Lung microvascular endothelial cell (primary cell): ENCODE data around the gene MTRF1. TPM values are rescaled to one million over a fixed set of nuclear protein-coding genes. Genes with fewer than 3 reads are reported as not detected.

Source experiments
- DNase-seq, 2 donors: peaks; one replicate each; pipeline versions ENCODE4 v3.0.0 to v3.0.0-alpha.2; 2010; ENCODE audit warnings: low read depth in 2 of 2
- total RNA-seq: library from RNA; depleted of rRNA; stranded (reverse); fragments of >200 nt; gene quantifications from 2 replicates; pipeline ENCODE4 v1.2.1, GENCODE V29; 2014

The MTRF1 gene
- total RNA-seq, 1 donor from 2014 or later = 11.1 TPM

- DNase-seq = no peak
Measured at GRCh38 chr13:41224113-41225110, 39.0 kb downstream of the MTRF1 start.

GRCh38 chr13:41222259-41222852 lies 41.0 kb downstream of the MTRF1 start:
- DNase-seq = peak; percentile 66 to 71

GRCh38 chr13:41220401-41220800 lies 43.0 kb downstream of the MTRF1 start:
- DNase-seq = no peak

- peak in 1 of 2 donors; percentile 54 for DNase-seq
Measured at GRCh38 chr13:41216160-41216559, 47.2 kb downstream of the MTRF1 start.

GRCh38 chr13:41213919-41214318 lies 49.5 kb downstream of the MTRF1 start:
- DNase-seq = no peak

- no peak for DNase-seq
Measured at GRCh38 chr13:41213316-41213715, 50.1 kb downstream of the MTRF1 start.

- DNase-seq = no peak
Measured at GRCh38 chr13:41212881-41213280, 50.5 kb downstream of the MTRF1 start.

- DNase-seq = no peak
Measured at GRCh38 chr13:41211062-41211461, 52.3 kb downstream of the MTRF1 start.

- no peak for DNase-seq
Measured at GRCh38 chr13:41206467-41206866, 56.9 kb downstream of the MTRF1 start.

- no peak for DNase-seq
Measured at GRCh38 chr13:41203810-41204209, 59.6 kb downstream of the MTRF1 start.

- DNase-seq = no peak
Measured at GRCh38 chr13:41200126-41200525, 63.2 kb downstream of the MTRF1 start.

GRCh38 chr13:41199526-41199925 lies 63.9 kb downstream of the MTRF1 start:
- DNase-seq = no peak

GRCh38 chr13:41199079-41199478 lies 64.3 kb downstream of the MTRF1 start:
- DNase-seq = no peak

GRCh38 chr13:41196620-41197019 lies 66.8 kb downstream of the MTRF1 start:
- peak in 1 of 2 donors; percentile 14 for DNase-seq

- no peak for DNase-seq
Measured at GRCh38 chr13:41196011-41196410, 67.4 kb downstream of the MTRF1 start.

GRCh38 chr13:41193919-41194824 lies 69.2 kb downstream of the MTRF1 start, which contains the start of gene KBTBD7:
Gene KBTBD7 (minus strand): TSS chr13:41194569. CDS start chr13:41194257, 312 bp downstream.
- peak; percentile 97 to 98 for DNase-seq

- no peak for DNase-seq
Measured at GRCh38 chr13:41193469-41193868, 69.9 kb downstream of the MTRF1 start.

GRCh38 chr13:41188584-41188983 lies 74.8 kb downstream of the MTRF1 start:
- no peak for DNase-seq

GRCh38 chr13:41186481-41186880 lies 76.9 kb downstream of the MTRF1 start:
- DNase-seq = no peak

GRCh38 chr13:41182231-41182630 lies 81.1 kb downstream of the MTRF1 start:
- no peak for DNase-seq

GRCh38 chr13:41179593-41180250 lies 83.7 kb downstream of the MTRF1 start:
- no peak for DNase-seq
